Activated naive CD8-positive, alpha-beta T cell treated with anti-CD3 and anti-CD28 coated beads, Interleukin-2, amount 50 U/mL, for 16 hours (primary cell): ENCODE measurements around the gene RCL1.
A peak's percentile ranks its signal among the peaks of the same experiment; 100 is the strongest.
"Not testable (repeated sequence)": the region's sequence is repeated elsewhere in the genome, so short reads cannot be mapped to it uniquely, and the experiment has no call there.

ENCODE experiments used
- DNase-seq: peaks from one replicate; pipeline ENCODE4 v3.0.0-alpha.2; 2020; ENCODE audit warnings: low read depth, low spot score

RCL1 gene, protein sequence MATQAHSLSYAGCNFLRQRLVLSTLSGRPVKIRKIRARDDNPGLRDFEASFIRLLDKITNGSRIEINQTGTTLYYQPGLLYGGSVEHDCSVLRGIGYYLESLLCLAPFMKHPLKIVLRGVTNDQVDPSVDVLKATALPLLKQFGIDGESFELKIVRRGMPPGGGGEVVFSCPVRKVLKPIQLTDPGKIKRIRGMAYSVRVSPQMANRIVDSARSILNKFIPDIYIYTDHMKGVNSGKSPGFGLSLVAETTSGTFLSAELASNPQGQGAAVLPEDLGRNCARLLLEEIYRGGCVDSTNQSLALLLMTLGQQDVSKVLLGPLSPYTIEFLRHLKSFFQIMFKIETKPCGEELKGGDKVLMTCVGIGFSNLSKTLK

DNA sequence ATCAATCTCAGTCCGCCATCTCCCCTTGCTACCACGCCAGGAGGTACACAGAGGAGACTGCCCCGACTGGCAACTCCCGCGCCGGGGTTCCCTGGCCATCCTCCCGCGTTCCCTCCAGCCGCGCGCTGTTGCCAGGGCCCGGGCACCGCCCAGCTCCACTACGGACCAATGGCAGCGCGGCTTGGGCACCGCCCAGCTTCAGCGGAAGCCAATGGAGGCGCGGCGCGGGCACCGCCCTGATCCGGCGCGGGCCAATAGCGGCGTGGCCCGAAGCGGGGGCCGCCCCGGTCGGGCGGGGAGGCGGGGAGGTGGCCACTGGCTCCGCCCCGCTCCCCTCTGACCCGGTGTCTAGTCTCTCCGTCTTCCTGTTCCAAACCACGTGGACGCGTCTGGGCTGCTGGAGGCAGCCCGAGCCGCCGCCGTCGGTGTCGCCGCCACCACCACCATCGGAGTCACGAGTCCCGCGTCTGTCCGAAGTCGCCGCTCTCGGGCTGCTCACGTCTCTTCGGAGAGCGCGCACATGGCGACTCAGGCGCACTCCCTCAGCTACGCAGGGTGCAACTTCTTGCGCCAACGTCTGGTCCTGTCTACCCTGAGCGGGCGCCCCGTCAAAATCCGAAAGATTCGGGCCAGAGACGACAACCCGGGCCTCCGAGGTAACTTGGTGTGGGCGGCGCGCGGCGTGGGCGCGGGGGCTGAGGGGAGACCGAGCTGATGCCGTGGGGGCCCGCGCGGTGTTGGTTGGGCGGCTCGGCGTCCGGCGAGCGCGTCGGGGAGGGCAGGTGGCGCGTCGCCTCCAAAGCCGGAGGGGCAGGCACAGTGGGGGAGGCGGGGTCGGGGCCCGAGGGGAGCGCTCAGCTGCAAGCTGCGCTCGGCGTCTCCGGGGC is at the start of gene RCL1:
TSS of gene RCL1 (plus strand) at position 373 of the 887 bp plus-strand sequence. CDS start at position 521, 148 bp downstream.
- peak; percentile 85 for DNase-seq

GRCh38 chr9:4743131-4743875 is 49.4 kb upstream of the RCL1 start:
- DNase-seq: no peak

DNA sequence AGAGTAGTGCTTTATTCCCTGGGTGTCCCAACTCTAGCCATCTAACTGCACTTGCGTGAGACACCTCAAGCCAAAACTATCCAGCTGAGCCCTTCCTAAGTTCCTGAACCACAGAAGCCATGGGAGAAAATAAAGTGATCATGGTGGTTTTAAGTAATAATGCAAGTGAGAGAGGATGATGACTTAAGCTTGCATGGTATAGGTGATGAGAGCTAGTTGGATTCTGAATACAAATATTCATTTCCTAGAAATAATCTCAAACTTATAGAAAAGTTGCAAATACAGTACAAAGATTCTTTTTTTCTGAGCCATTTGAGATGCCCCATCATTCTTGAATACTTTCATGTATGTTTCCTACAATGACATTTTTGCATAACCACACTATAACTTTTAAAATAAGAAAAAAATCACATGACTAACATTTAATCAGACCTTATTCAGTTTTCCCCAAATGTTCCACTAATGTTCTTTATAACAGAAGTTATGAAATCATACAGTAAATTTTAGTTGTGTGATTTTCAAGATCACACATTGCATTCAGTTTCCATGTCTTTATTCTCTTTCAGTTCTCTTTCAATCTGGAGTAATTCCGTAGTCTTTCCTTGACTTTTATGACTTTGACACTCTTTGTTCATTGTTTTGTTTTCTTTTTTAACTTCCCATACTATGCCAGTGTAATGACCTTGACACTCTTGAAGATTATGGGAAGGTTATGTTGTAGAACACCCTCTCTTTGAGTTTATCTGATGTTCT is 46.3 kb upstream of the RCL1 start:
- DNase-seq: no peak

DNA sequence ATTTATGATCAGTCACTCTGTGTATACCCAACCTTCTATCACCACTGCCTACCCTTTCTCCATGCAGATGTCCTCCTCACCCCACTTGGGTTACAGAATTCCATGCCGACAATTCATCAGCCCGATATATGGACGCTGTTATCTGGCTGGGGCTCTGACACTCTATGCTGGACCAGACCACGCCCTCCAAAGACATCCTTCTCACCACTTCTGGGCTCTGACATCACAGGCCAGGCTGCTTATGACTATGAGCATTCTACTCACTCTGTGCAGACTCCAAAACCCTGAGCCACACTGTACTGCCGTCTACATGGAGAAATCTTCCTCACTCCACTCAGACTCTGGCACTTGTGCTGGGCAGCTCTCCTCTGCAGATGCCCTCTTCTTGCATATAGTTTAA is 44.1 kb upstream of the RCL1 start:
- DNase-seq: no peak

DNA sequence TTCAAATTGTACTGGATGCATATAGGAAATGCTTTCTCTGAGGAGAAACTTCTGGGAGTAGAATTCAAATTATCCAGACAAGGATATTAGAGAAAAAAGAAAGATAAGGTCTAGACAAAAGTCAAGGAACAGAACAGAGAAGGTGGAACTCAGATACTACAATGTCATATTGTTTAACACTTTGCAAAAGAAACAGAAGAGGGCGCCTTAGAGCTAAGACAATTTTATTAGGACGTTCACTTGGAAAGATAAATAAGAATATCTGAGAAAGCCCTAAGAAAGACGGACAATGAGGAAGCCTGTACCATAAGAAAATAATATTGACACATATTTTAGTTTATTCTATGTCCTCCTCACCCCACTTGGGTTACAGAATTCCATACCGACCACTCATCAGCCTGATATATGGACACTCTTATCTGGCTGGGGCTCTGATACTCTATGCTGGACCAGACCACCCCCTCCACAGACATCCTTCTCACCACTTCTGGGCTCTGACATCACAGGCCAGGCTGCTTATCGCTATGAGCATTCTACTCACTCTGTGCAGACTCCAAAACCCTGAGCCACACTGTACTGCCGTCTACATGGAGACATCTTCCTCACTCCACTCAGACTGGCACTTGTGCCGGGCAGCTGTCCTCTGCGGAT is 42.6 kb upstream of the RCL1 start:
- no peak for DNase-seq

DNA sequence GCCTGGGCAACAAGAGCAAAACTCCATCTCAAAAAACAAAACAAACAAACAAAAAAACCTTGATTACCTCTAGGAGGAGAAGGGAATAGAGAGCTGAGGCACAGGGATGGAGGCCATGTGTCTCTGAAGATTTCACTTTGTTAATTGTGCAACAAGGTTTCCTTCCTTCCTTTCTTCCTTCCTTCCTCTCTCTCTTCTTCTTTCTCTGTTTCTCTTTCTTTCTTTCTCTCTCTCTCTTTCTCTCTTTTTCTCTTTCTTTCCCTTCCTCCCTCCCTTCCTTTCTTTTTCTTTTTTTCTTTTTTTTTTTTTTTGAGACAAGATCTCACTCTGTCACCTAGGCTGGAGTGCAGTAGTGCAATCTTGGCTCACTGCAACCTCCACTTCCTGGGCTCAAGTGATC is 38.2 kb upstream of the RCL1 start:
- DNase-seq: not testable (repeated sequence)

- DNase-seq: no peak
Measured at GRCh38 chr9:4755026-4755609, 37.6 kb upstream of the RCL1 start.

DNA sequence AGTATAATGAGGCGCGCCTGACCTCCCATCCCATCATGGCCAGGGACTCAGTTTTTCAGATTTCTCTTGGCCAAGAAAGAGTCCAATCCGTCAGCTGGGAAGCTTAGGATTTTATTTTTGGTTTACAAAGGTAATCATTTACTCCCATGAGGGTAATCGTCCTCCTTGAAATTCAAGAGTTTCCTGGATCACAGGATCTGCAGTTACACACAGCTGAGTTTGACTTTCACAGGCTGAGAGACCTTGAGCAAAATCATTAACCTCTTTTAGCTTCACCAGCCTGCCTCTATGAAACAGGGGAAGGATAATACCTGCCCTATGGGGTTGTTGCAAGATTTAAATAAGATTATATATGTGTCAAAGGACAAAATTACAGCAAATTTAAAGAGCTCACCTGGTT is 36.3 kb upstream of the RCL1 start:
- no peak for DNase-seq

GRCh38 chr9:4760122-4760521 is 32.6 kb upstream of the RCL1 start:
- no peak for DNase-seq

DNA sequence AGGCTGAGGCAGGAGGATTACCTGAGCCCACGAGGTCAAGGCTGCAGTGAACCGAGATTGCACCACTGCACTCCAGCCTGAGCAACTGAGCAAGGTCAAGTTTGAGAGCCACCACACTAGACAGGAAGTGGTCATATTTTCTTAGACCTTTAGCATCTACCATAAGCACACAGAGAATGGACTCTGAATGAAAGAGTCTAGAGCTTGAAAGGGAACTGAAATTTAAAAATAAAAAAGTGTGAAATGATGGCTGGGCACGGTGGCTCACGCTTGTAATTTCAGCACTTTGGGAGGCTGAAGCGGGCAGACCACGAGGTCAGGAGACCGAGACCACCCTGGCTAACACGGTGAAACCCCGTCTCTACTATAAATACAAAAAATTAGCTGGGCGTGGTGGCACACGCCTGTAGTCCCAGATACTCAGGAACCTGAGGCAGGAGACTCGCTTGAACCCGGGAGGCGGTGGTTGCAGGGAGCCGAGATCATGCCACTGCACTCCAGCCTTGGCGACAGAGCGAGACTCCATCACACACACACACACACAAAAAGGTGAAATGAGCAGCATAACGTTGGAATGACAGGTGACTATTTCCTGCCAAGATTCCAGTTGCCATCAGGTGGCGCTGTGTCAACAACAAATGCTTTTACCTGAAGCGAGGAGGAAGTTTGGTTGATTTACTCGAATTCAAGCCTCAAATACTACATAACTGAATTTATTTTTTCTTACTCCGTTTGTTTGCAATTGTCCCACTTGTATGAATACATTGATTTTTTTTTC is 30.4 kb upstream of the RCL1 start:
- peak; percentile 58 for DNase-seq

DNA sequence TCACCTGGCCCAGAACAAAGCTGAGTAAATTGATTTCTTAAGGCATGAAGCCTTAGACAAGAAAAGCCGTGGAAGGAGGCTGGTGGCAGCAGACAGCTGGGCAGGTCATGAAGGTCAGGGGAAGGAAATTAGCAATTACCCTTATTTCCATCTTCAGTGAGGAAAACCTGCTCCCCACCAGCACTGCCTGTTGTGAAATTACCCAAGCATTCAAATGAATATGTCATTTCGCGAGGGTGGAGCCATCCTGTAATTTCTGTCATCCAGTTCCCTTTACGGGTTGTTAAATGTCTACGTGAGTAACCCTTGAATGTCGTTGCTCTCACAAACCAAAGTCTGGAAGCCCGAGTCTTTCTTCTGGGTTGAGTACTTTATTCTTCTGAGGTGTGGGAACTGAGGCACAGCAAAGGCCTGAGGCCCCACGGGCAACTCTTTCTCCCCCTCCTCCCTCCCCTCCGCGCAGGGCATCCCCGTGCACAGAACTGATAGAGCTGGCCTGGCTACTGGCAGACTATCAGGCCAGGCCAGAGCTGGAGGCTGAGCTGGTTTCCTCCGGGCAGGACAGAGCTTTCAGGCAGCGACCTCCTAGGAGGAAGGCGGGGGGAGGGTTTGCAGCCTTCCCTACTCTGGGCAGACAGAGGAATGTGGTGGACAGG is 29.7 kb upstream of the RCL1 start:
- DNase-seq: no peak

- no peak for DNase-seq
Measured at GRCh38 chr9:4764033-4764432, 28.7 kb upstream of the RCL1 start.

- no peak for DNase-seq
Measured at GRCh38 chr9:4768681-4769080, 24.1 kb upstream of the RCL1 start.

GRCh38 chr9:4769321-4770080 is 23.2 kb upstream of the RCL1 start:
- DNase-seq: no peak

DNA sequence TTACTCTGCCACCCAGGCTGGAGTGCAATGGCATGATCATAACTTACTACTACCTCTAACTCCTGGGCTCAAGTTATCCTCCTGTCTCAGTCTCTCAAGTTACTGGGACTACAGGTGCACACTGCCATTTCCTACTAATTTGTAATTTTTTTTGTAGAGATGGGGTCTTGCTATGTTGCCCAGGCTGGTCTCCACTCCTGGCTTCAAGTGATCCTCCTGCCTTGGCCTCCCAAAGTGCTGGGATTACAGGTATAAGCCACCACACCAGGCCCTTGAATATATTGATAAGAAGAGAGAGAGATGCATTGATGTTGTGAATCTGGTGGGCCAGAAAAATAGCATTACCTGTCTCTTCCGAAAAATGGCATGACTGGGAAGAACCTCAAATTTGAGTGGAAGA is 21.0 kb upstream of the RCL1 start:
- DNase-seq: no peak

- DNase-seq: no peak
Measured at GRCh38 chr9:4774209-4774608, 18.5 kb upstream of the RCL1 start.

- DNase-seq: not testable (repeated sequence)
Measured at GRCh38 chr9:4774958-4775357, 17.8 kb upstream of the RCL1 start.

DNA sequence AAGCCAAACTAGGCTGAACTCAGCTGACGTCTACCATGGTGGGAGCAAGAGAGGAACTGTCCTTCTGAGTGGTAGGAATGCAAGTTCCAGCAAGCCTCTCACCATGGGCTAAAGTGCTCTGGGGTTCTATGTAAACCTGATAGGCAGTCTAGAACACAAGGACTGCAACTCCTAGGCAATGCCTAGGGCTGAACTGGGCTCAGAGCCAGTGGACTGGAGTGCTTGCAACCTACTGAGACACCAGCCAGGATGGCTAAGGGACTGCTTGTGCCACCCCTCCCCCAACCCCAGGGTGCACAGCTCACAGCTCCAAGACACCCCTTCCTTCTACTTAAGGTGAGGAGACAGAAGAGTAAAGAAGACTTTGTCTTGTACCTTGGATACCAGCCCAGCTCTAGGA is 12.1 kb upstream of the RCL1 start:
- no peak for DNase-seq
